ENCODE measurements around the gene CBX3.
"Not testable (repeated sequence)": the region's sequence is repeated elsewhere in the genome, so short reads cannot be mapped to it uniquely, and the experiment has no call there.

The CBX3 gene

DNA sequence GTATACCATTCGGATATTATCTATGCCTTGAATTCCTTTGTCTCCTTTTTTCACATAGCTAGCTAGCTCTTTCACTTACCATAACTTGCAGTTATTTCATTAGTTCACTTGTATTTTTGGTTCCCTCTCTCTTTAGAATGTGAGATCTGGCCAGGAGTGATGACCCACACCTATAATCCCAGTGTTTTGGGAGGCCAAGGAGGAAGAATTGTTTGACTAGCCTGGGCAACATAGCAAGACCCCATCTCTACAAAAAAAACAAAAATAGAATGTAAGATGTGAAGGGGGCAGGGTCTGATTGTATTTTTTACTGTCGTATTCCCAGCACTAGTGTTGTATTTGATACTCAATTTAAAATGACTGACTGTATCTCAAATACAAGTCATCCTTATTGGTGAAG is 29.9 kb upstream of the CBX3 start:
- no peak for DNase-seq

GRCh38 chr7:26172048-26172447 is 29.5 kb upstream of the CBX3 start:
- DNase-seq: no peak

GRCh38 chr7:26175903-26176302 is 25.6 kb upstream of the CBX3 start:
- DNase-seq: not testable (repeated sequence)

DNA sequence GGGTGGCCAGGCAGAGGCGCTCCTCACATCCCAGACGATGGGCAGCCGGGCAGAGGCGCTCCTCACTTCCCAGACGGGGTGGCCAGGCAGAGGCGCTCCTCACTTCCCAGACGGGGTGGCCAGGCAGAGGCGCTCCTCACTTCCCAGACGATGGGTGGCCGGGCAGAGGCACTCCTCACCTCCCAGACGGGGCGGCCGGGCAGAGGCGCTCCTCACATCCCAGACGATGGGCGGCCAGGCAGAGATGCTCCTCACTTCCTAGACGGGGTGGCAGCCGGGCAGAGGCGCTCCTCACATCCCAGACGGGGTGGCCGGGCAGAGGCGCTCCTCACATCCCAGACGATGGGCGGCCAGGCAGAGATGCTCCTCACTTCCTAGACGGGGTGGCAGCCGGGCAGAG is 24.8 kb upstream of the CBX3 start:
- DNase-seq: not testable (repeated sequence)

DNA sequence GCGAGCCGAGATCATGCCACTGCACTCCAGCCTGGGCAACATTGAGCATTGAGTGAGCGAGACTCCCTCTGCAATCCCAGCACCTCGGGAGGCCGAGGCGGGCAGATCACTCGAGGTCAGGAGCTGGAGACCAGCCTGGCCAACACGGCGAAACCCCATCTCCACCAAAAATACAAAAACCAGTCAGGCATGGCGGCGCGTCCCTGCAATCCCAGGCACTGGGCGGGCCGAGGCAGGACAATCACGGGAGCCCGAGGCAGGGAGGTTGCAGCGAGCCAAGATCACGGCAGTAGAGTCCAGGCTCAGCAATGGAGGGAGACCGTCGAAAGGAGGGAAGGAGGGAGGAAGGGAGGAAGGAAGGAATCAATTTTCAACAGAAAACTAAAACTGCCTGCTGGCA is 24.3 kb upstream of the CBX3 start:
- not testable (repeated sequence) for DNase-seq

DNA sequence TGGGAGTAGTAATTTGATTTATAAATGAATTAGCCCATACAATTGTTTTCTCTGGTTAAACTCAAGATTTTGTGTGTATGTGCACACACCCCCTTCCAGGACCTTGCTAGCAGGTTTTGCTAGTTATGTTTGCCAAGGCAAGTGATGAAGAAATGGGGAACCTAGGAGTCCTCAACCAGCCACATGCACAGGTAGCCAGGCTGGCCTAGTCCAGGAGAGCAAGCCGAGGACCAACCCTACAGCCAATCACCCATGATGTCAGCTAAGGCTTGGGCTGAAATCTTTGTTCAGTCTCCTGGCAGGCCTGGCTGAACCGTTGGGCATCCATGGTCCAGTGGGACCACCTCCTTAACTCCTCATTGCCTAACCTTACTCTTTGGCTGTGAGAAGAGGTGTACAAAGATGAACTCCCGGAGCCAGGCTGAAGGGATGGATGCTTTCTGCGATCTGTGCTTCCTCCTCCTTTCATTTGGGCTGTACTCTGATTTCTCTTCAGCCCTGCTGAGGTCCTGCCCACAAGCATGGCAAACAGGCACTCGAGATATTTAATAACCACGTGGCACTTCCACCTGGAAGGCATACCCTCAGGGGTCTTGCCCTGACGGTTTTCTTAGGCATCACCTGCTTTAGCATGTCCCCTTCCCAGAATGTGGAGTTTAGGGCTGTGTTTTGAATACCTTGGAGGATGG is 23.1 kb upstream of the CBX3 start:
- no peak for DNase-seq

GRCh38 chr7:26179422-26179821 is 22.1 kb upstream of the CBX3 start:
- DNase-seq: no peak

DNA sequence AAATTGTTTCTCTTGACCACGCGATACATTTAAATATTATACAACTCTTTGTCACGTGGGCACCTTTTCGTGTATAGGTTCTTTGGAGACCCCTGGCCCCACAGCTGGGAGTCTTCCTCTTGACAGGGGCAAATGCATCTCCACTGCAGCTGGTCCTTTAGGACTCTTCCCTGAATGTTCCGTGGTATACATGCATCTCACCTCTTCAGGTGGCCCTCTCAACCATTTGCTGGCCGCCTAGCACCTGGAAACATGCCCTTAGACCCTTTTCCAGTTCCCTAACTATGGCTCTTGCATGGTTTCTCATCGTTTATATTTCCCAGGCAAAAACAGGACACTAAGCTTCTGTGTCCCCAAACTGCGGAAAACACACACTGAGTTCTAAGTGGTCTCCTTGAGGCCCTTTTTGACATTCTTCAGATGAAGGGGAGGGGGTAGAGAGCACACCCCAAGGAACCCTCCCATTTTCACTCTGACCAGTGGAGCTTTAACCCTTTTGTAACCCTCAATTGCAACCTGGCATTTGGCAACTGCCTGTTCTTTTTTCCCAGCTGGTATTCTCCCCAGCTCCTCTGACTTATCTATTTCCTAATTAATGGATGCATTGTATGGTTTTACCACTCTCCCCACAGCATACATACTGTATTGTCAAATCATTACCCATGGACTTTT is 21.6 kb upstream of the CBX3 start:
- no peak for DNase-seq

- DNase-seq: no peak
These were observed 20.8 kb upstream of the CBX3 start for GRCh38 chr7:26180792-26181198.

DNA sequence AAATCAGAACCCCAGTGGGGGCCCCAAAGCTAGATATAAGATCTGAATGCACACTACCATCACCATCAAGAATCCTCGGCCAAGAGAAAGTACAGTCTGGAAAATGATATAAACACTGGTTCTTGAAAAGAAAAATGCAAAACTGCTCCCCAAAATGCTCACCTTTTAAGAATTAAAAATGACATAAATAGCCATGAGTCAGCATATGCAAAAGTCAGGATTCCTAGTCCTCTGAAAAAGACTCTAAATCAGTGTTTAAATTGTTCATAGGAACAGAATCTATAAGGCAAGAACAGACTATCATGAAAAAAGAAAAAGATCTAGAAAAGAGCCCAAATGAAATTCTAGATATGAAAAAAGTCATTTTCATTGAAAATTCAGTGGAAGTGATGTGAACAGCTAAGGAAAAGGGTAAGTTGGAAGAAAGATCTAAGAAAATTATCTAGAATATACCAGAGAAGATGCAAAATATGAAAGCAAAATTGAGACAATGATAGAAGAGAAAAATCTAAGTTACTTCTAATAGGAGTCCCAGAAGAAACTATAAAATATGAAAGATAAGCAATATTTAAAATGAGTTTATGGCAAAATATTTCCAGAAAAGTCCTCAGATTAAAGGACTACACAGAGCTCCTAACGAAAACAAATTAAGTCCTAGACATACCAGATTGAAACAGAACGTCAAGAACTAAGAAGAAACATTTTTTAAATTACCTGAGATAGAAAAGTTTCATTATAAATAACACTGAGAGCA is 19.9 kb upstream of the CBX3 start:
- no peak for DNase-seq

DNA sequence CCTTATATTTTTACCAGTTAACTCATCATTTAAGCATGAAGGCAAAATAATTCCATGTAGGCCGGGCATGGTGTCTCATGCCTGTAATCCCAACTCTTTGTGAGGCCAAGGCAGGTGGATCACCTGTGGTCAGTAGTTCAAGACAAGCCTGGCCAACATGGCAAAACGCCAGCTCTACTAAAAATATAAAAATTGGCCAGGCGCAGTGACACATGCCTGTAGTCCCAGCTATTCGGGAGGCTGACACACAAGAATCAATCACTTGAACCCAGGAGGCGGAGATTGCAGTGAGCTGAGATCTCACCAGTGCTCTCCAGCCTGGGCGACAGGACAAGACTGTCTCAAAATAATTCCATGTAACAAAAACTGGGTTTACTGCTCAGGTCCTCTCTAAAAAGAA is 19.3 kb upstream of the CBX3 start:
- no peak for DNase-seq

DNA sequence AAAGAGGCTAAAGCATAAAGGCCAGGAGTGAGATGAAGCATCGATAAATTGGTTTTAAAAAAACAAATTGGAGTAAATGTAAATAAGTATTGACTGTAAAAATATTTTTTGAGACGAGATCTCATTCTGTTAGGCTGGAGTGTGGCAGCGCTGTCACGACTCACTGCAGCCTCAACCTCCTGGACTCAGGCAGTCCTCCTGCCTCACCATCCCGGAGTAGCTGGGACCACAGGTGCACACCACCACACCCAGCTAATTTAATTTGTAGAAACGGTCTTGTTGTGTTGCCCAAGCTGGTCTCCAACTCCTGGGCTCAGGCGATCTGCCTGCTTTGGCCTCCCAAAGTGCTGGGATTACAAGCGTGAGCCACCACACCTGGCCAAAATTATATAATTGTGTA is 18.8 kb upstream of the CBX3 start:
- no peak for DNase-seq

DNA sequence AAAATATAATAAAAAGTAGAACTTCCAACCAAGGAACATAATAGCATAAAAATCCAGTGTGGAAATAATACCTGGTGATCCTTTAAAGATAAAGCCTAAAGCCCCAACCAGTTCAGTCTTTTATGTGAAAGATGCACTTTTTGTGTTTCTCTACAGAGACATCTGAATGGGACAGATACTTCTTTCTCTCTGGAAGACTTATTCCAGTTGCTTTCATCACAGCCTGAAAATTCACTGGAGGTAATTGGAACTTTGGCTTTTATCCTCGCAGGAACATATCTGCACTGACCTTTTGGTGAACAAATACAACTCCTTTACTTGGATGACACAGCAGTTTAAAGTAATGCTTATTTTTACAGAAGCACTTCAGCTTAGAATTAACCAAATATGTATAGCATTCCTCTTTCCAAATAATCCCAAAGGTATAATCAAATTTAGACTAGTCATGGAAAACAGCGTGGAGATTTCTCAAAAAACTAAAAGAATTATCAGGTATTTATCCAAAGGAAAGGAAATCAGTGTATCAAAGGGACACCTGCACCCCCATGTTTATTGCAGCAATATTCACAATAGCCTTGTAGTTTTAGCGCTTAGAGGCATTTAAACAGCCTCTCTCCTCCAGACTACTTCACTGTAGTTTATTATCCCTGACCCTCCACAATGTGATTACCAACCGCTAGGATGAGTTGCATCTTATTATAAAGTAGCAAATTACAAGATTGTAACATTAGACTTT is 17.8 kb upstream of the CBX3 start:
- DNase-seq: no peak

- not testable (repeated sequence) for DNase-seq
These were observed 17.1 kb upstream of the CBX3 start for GRCh38 chr7:26184281-26185101.

DNA sequence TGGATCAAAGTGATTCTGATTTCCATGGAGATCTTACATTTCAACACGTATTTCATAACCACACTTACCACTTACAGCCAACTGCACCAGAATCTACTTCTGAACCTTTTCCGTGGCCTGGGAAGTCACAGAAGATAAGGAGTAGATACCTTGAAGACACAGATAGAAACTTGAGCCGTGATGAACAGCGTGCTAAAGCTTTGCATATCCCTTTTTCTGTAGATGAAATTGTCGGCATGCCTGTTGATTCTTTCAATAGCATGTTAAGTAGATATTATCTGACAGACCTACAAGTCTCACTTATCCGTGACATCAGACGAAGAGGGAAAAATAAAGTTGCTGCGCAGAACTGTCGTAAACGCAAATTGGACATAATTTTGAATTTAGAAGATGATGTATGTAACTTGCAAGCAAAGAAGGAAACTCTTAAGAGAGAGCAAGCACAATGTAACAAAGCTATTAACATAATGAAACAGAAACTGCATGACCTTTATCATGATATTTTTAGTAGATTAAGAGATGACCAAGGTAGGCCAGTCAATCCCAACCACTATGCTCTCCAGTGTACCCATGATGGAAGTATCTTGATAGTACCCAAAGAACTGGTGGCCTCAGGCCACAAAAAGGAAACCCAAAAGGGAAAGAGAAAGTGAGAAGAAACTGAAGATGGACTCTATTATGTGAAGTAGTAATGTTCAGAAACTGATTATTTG is 16.3 kb upstream of the CBX3 start:
- no peak for DNase-seq

- DNase-seq: no peak
These were observed 15.7 kb upstream of the CBX3 start for GRCh38 chr7:26185844-26186180.

- no peak for DNase-seq
These were observed 14.9 kb upstream of the CBX3 start for GRCh38 chr7:26186364-26187311.

- DNase-seq: no peak
These were observed 14.0 kb upstream of the CBX3 start for GRCh38 chr7:26187380-26188205.

DNA sequence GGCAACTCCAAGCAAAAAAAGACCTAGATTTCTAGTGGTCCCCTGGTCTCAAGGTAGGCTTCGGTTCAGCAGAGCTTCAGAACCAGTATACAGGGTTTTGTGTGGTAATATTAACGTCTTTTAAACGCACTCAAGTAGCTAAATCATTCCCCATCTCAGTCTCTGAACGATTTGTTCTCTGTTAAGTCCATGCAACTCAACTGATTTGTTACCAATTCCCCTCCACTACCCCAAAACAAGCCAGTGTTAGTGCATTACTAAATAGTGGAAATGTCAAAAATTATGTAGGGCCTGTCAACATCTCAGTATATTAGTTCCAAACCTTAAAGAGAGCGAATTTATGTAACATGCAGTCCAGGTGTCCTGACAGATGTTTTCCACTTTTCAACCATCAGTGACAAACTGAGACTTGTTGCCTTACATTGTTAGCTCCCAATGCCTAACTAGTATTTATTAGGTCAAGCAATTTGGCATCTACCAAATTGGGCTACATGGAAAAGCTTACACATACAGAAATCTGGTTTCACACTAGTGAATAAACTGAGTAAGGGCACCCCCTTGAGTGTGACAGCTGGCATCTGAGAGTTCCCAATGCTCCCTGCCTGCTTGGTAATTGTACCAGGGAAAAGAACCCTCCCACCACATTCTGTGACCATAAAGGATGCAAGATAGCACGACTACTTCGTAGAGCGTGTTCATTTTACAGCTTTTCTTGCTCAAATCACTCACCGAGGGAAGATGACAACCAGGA is 13.2 kb upstream of the CBX3 start:
- no peak for DNase-seq

Data from CD4-positive, alpha-beta T cell treated with Interleukin-17A for 4 hours (primary cell).